WTC11 (cell line): ENCODE results near the gene DYNLL1. TPM values are rescaled to one million over a fixed set of nuclear protein-coding genes. Genes with fewer than 3 reads are reported as not detected.

Experiments used
- ATAC-seq: fragments of 200-7000 bp; cut with Tn5 transposase; 2 replicates; pipeline ENCODE4 v1.10.0; 2021; ENCODE audit warnings: mild to moderate bottlenecking, moderate library complexity
- CTCF ChIA-PET: fragments of 300-600 bp; sonication (Branson Sonifier 250); formaldehyde crosslinking; loops from one replicate; lab custom pipeline; 2021; ENCODE audit warnings: antibody characterized with exemption; lab: Charles Lee
- POLR2A ChIA-PET: fragments of 350-600 bp; sonication (Branson Sonifier 250); formaldehyde crosslinking; loops from one replicate; lab custom pipeline; 2021; ENCODE audit warnings: antibody characterized with exemption; lab: Charles Lee
- DNase-seq: peaks from one replicate; pipeline ENCODE4 v3.0.0; 2021; ENCODE audit warnings: low spot score
- H3K27ac Mint-ChIP-seq: 2 replicates; pipeline ENCODE4 v1.8.0; 2021; ENCODE audit warnings: mixed read lengths
- H3K27me3 Mint-ChIP-seq: 2 replicates; pipeline ENCODE4 v1.8.0; 2021; ENCODE audit warnings: low read depth, mild to moderate bottlenecking, moderate library complexity, mixed read lengths
- H3K36me3 Mint-ChIP-seq: 2 replicates; pipeline ENCODE4 v1.8.0; 2021; ENCODE audit warnings: mixed read lengths
- H3K4me1 Mint-ChIP-seq: 2 replicates; pipeline ENCODE4 v1.8.0; 2022; ENCODE audit warnings: mixed read lengths
- H3K4me3 Mint-ChIP-seq: 2 replicates; pipeline ENCODE4 v1.8.0; 2021; ENCODE audit warnings: mild to moderate bottlenecking, moderate library complexity, mixed read lengths
- H3K9me3 Mint-ChIP-seq: 2 replicates; pipeline ENCODE4 v1.8.0; 2021; ENCODE audit warnings: mixed read lengths
- CTCF ChIP-seq: fragments of 200-600 bp; IDR thresholded peaks from 2 replicates; pipeline ENCODE4 v1.8.0; 2022; ENCODE audit warnings: antibody characterized with exemption
- E2F1 ChIP-seq: sonication (generic); formaldehyde crosslinking; IDR thresholded peaks from 2 replicates; pipeline ENCODE4 v1.8.0; 2022; ENCODE audit warnings: mild to moderate bottlenecking, missing genetic modification reagents
- FOXP4 ChIP-seq: sonication (generic); formaldehyde crosslinking; IDR thresholded peaks from 2 replicates; pipeline ENCODE4 v1.8.0; 2022; ENCODE audit warnings: mild to moderate bottlenecking, missing genetic modification reagents
- GABPB1 ChIP-seq: sonication (generic); formaldehyde crosslinking; IDR thresholded peaks from 2 replicates; pipeline ENCODE4 v1.8.1; 2023; ENCODE audit warnings: mild to moderate bottlenecking, missing genetic modification reagents
- HMGA2 ChIP-seq: fragments of 250-450 bp; sonication (Bioruptor Pico); IDR thresholded peaks from 2 replicates; pipeline ENCODE4 v1.4.0; 2021; ENCODE audit warnings: mild to moderate bottlenecking, moderate library complexity
- JUN ChIP-seq: sonication (generic); formaldehyde crosslinking; IDR thresholded peaks from 2 replicates; pipeline ENCODE4 v1.8.0; 2023; ENCODE audit warnings: mild to moderate bottlenecking, missing genetic modification reagents
- KAT7 ChIP-seq: sonication (generic); formaldehyde crosslinking; IDR thresholded peaks from 2 replicates; pipeline ENCODE4 v1.8.1; 2023; ENCODE audit warnings: missing genetic modification reagents, mild to moderate bottlenecking, borderline replicate concordance
- NFYB ChIP-seq: sonication (generic); formaldehyde crosslinking; conservative IDR thresholded peaks from 2 replicates; pipeline ENCODE4 v1.8.0; 2022; ENCODE audit warnings: low read depth, missing genetic modification reagents
- NR2C2 ChIP-seq: sonication (generic); formaldehyde crosslinking; IDR thresholded peaks from 2 replicates; pipeline ENCODE4 v1.8.0; 2022; ENCODE audit warnings: mild to moderate bottlenecking, missing genetic modification reagents
- OVOL2 ChIP-seq: fragments of 250-450 bp; sonication (Bioruptor Pico); IDR thresholded peaks from 2 replicates; pipeline ENCODE4 v1.9.0; 2021; ENCODE audit warnings: mild to moderate bottlenecking, borderline replicate concordance
- PRRX2 ChIP-seq: fragments of 250-450 bp; sonication (Bioruptor Pico); IDR thresholded peaks from 2 replicates; pipeline ENCODE4 v1.8.0; 2021; ENCODE audit warnings: mild to moderate bottlenecking
- ZNF121 ChIP-seq: sonication (generic); formaldehyde crosslinking; IDR thresholded peaks from 2 replicates; pipeline ENCODE4 v1.8.0; 2023; ENCODE audit warnings: missing genetic modification reagents
- ZNF138 ChIP-seq: sonication (generic); formaldehyde crosslinking; conservative IDR thresholded peaks from 2 replicates; pipeline ENCODE4 v1.8.1; 2022; ENCODE audit warnings: mild to moderate bottlenecking, moderate library complexity, missing genetic modification reagents
- ZNF219 ChIP-seq: sonication (generic); formaldehyde crosslinking; IDR thresholded peaks from 2 replicates; pipeline ENCODE4 v1.8.0; 2023; ENCODE audit warnings: missing genetic modification reagents, mild to moderate bottlenecking, borderline replicate concordance
- ZNF281 ChIP-seq: sonication (generic); formaldehyde crosslinking; IDR thresholded peaks from 2 replicates; pipeline ENCODE4 v1.8.0; 2023; ENCODE audit warnings: mild to moderate bottlenecking, missing genetic modification reagents
- ZNF317 ChIP-seq: sonication (generic); formaldehyde crosslinking; IDR thresholded peaks from 2 replicates; pipeline ENCODE4 v1.8.1; 2023; ENCODE audit warnings: low read depth, mild to moderate bottlenecking, moderate library complexity, missing genetic modification reagents, borderline replicate concordance
- ZSCAN18 ChIP-seq: fragments of 250-450 bp; sonication (Bioruptor Pico); IDR thresholded peaks from 2 replicates; pipeline ENCODE4 v2.1.2; 2022; ENCODE audit warnings: mild to moderate bottlenecking, moderate library complexity
- total RNA-seq: library from RNA; stranded (reverse); gene quantifications from 3 replicates; pipeline ENCODE4 v1.2.3, GENCODE V29; 2021

Gene DYNLL1
- total RNA-seq, 1 experiment from 2014 or later = 327 TPM

- TF ChIP-seq KAT7 (no peak), PRRX2 (CRISPR knock-in tag) (no peak), GABPB1 (CRISPR knock-in tag) (no peak), ZNF281 (CRISPR knock-in tag) (no peak)
- Mint-ChIP-seq H3K9me3 (no peaks in the 10 kb centered on the region), H3K27ac (no peak overlapping the region), H3K36me3 (peaks cover 43% of the 10 kb centered on the region), H3K27me3 (no peaks in the 10 kb centered on the region), H3K4me1 (no peaks in the 10 kb centered on the region), H3K4me3 (no peak overlapping the region)
- DNase-seq = no peak
- ChIA-PET POLR2A (no interaction called here), CTCF (interaction anchor here (1.0 to 1.5 kb wide), 5 partner anchors 14 to 195 kb away, joined by 3 to 6 read pairs (median 3); no protein-coding TSS in a partner anchor)
- peak; percentile 84 for ATAC-seq
These were observed 41.9 kb upstream of the DYNLL1 start for GRCh38 chr12:120453977-120454376.

GRCh38 chr12:120455302-120455701, 40.6 kb upstream of the DYNLL1 start:
- no peak overlapping the region for H3K4me3 Mint-ChIP-seq
- H3K27me3 Mint-ChIP-seq = no peaks in the 10 kb centered on the region

GRCh38 chr12:120457133-120457532, 38.8 kb upstream of the DYNLL1 start:
- peak; percentile 77 for ATAC-seq
- CTCF ChIA-PET = interaction anchor here (0.5 to 4.3 kb wide), 40 partner anchors 8 to 980 kb away, joined by 3 to 44 read pairs (median 4); partner anchors contain the start of genes COQ5, COX6A1, DYNLL1 and GATC
- H3K36me3 Mint-ChIP-seq = peaks cover 58% of the 10 kb centered on the region

More at GRCh38 chr12:120455302-120455701, 40.6 kb upstream of the DYNLL1 start:
- Mint-ChIP-seq H3K36me3 (peaks cover 49% of the 10 kb centered on the region), H3K9me3 (no peaks in the 10 kb centered on the region), H3K4me1 (no peaks in the 10 kb centered on the region), H3K27ac (no peak overlapping the region)
- ATAC-seq (no peak), DNase-seq (no peak)
- POLR2A ChIA-PET = no interaction called here
- TF ChIP-seq ZNF138 (CRISPR knock-in tag) = no peak
- CTCF ChIA-PET = interaction anchor here (0.5 to 2.9 kb wide), 2 partner anchors 138 to 153 kb away, joined by 3 to 12 read pairs; partner anchors contain the start of gene SIRT4

GRCh38 chr12:120460157-120460556, 35.8 kb upstream of the DYNLL1 start:
- H3K4me1 Mint-ChIP-seq = no peaks in the 10 kb centered on the region

More at GRCh38 chr12:120457133-120457532, 38.8 kb upstream of the DYNLL1 start:
- no peaks in the 10 kb centered on the region for H3K27me3 Mint-ChIP-seq
- no peak overlapping the region for H3K4me3 Mint-ChIP-seq
- no peak overlapping the region for H3K27ac Mint-ChIP-seq
- POLR2A ChIA-PET = interaction anchor here (0.6 to 0.7 kb wide), 3 partner anchors 9 to 120 kb away, joined by 4 to 6 read pairs (median 5); no protein-coding TSS in a partner anchor
- no peaks in the 10 kb centered on the region for H3K9me3 Mint-ChIP-seq
- TF ChIP-seq GABPB1 (CRISPR knock-in tag) = no peak
- TF ChIP-seq CTCF = 0 out of 2 replicates have a peak, but pooled peaks have one; percentile 15
- peak; percentile 30 for DNase-seq
- no peaks in the 10 kb centered on the region for H3K4me1 Mint-ChIP-seq

GRCh38 chr12:120462099-120462640, 33.7 kb upstream of the DYNLL1 start:
- Mint-ChIP-seq H3K4me3 (no peak overlapping the region), H3K27me3 (no peaks in the 10 kb centered on the region), H3K9me3 (no peaks in the 10 kb centered on the region), H3K27ac (no peak overlapping the region), H3K36me3 (peaks cover 76% of the 10 kb centered on the region), H3K4me1 (peaks cover 9% of the 10 kb centered on the region)
- CTCF ChIA-PET = no interaction called here
- no peak for DNase-seq
- POLR2A ChIA-PET = no interaction called here
- ATAC-seq = no peak
- TF ChIP-seq FOXP4 (CRISPR knock-in tag) (no peak), ZNF317 (no peak), OVOL2 (no peak), HMGA2 (no peak), ZSCAN18 (CRISPR knock-in tag) (no peak), E2F1 (no peak), JUN (no peak), ZNF219 (CRISPR knock-in tag) (no peak)

More at GRCh38 chr12:120460157-120460556, 35.8 kb upstream of the DYNLL1 start:
- H3K36me3 Mint-ChIP-seq = peaks cover 81% of the 10 kb centered on the region
- TF ChIP-seq NR2C2 (CRISPR knock-in tag) (no peak), ZNF121 (no peak), NFYB (CRISPR knock-in tag) (no peak)
- TF ChIP-seq, all 79 proteins: peak for 0
- Mint-ChIP-seq H3K27ac (peak overlapping the region; percentile 33; the same call in 1 of the 2 replicates), H3K4me3 (no peak overlapping the region), H3K9me3 (no peaks in the 10 kb centered on the region), H3K27me3 (no peaks in the 10 kb centered on the region)
- POLR2A ChIA-PET = no interaction called here
- CTCF ChIA-PET = interaction anchor here (0.6 to 1.9 kb wide), 2 partner anchors 121 to 1302 kb away, joined by 4 to 5 read pairs; partner anchors contain the start of gene POP5
- DNase-seq = no peak
- ATAC-seq = no peak
